Peyer's patch (tissue), 4 donors: ENCODE results near the gene HOXC11. TPM values are rescaled to one million over a fixed set of nuclear protein-coding genes. Genes with fewer than 3 reads are reported as not detected.
A peak's percentile ranks its signal among the peaks of the same experiment; 100 is the strongest.

ENCODE experiments used
- DNase-seq, 3 donors: peaks; one replicate each; pipeline ENCODE4 v3.0.0-alpha.2; 2017 to 2019
- H3K27ac ChIP-seq, 4 donors: fragments of 200-600 bp; sonication (generic); one replicate each; pipeline ENCODE4 v1.5.1; 2016 to 2019
- H3K27me3 ChIP-seq, 2 donors: fragments of 200-600 bp; sonication (generic); one replicate each; pipeline ENCODE4 v1.5.1; 2019
- H3K36me3 ChIP-seq, 3 donors: fragments of 200-600 bp; sonication (generic); one replicate each; pipeline ENCODE4 v1.5.1; 2016 to 2019
- H3K4me1 ChIP-seq, 4 donors: fragments of 200-600 bp; sonication (generic); one replicate each; pipeline ENCODE4 v1.5.1; 2016 to 2019
- H3K4me3 ChIP-seq, 4 donors: fragments of 200-600 bp; sonication (generic); 1 replicate in 3 of 4; 2 replicates in 1 of 4; pipeline ENCODE4 v1.5.1; 2016 to 2019; ENCODE audit warnings: mild to moderate bottlenecking in 1 of 4
- H3K9me3 ChIP-seq, 4 donors: fragments of 200-600 bp; sonication (generic); one replicate each; pipeline ENCODE4 v1.5.1; 2016 to 2019; ENCODE audit warnings: mild to moderate bottlenecking in 1 of 4
- CTCF ChIP-seq, 6 experiments: fragments of 450-650 bp in 4 of 6; fragments of 200-600 bp in 2 of 6; sonication (generic) in 1 of 6; IDR thresholded peaks; one replicate each; pipeline ENCODE4 v1.5.1; 2017 to 2019; ENCODE audit warnings: antibody characterized with exemption in 6 of 6, mild to moderate bottlenecking in 3 of 6, moderate library complexity in 1 of 6
- POLR2A ChIP-seq, 2 donors: fragments of 450-650 bp; IDR thresholded peaks; one replicate each; pipeline ENCODE4 v1.5.1; 2017; ENCODE audit warnings: antibody characterized with exemption in 2 of 2, mild to moderate bottlenecking in 2 of 2, moderate library complexity in 2 of 2
- total RNA-seq, 4 donors: library from RNA; depleted of rRNA; stranded (reverse); fragments of >200 nt; gene quantifications; one replicate each; pipeline ENCODE4 v1.1.0, GENCODE V29; 2016

HOXC11 gene
- total RNA-seq, 4 donors from 2014 or later, result 0.40 to 0.76 (median 0.70) TPM; not detected in 1

- Histone ChIP-seq H3K36me3 (no peaks in the 10 kb centered on the region), H3K9me3 (no peaks in the 10 kb centered on the region), H3K27ac (peak overlapping the region; percentile 1 to 83 (median 67)), H3K27me3 (peaks cover 0 to 40% of the 10 kb centered on the region in 2 donors), H3K4me3 (peak overlapping the region; percentile 13 to 52 (median 46)), H3K4me1 (peaks cover 0 to 24% (median 6%) of the 10 kb centered on the region in 4 donors)
- TF ChIP-seq CTCF (IDR thresholded peaks at IDR 0.05) (no peak), POLR2A (IDR thresholded peaks at IDR 0.05) (no peak)
- DNase-seq, result no peak
Observed at GRCh38 chr12:54006559-54007220, 33.8 kb downstream of the HOXC11 start.

- TF ChIP-seq CTCF (IDR thresholded peaks at IDR 0.05) (no peak), POLR2A (IDR thresholded peaks at IDR 0.05) (no peak)
- peak overlapping the region in 3 of 4 donors; percentile 27 to 85 (median 51) for H3K27ac ChIP-seq
- H3K27me3 ChIP-seq, result peaks cover 0 to 32% of the 10 kb centered on the region in 2 donors
- peaks cover 0 to 28% (median 6%) of the 10 kb centered on the region in 4 donors for H3K4me1 ChIP-seq
- no peaks in the 10 kb centered on the region for H3K9me3 ChIP-seq
- no peak overlapping the region for H3K4me3 ChIP-seq
- H3K36me3 ChIP-seq, result no peaks in the 10 kb centered on the region
- DNase-seq, result no peak
Observed at GRCh38 chr12:54007538-54008259, 34.8 kb downstream of the HOXC11 start.

GRCh38 chr12:54008260-54008552 lies 35.3 kb downstream of the HOXC11 start:
- no peak for DNase-seq
- TF ChIP-seq CTCF (IDR thresholded peaks at IDR 0.05) (no peak), POLR2A (IDR thresholded peaks at IDR 0.05) (no peak)

GRCh38 chr12:54009171-54010052 lies 36.5 kb downstream of the HOXC11 start:
- no peak for DNase-seq
- H3K4me1 ChIP-seq, result peaks cover 0 to 28% (median 6%) of the 10 kb centered on the region in 4 donors
- no peaks in the 10 kb centered on the region for H3K9me3 ChIP-seq
- peaks cover 0 to 35% of the 10 kb centered on the region in 2 donors for H3K27me3 ChIP-seq
- TF ChIP-seq CTCF (IDR thresholded peaks at IDR 0.05) (no peak), POLR2A (IDR thresholded peaks at IDR 0.05) (no peak)
- H3K36me3 ChIP-seq, result no peaks in the 10 kb centered on the region
- H3K27ac ChIP-seq, result peak overlapping the region; percentile 6 to 85 (median 72)
- peak overlapping the region; percentile 22 to 49 (median 38) for H3K4me3 ChIP-seq

More at GRCh38 chr12:54008260-54008552, 35.3 kb downstream of the HOXC11 start:
- peak overlapping the region in 1 of 4 donors; percentile 49 for H3K4me3 ChIP-seq
- peak overlapping the region in 3 of 4 donors; percentile 27 to 85 (median 83) for H3K27ac ChIP-seq
- no peaks in the 10 kb centered on the region for H3K36me3 ChIP-seq
- peaks cover 0 to 32% of the 10 kb centered on the region in 2 donors for H3K27me3 ChIP-seq
- H3K9me3 ChIP-seq, result no peaks in the 10 kb centered on the region
- peaks cover 0 to 28% (median 6%) of the 10 kb centered on the region in 4 donors for H3K4me1 ChIP-seq
